GM18951 (cell line): ENCODE results near the gene MYBPH.

Experiments used
- POLR2A ChIP-seq: IDR thresholded peaks from 4 replicates; pipeline ENCODE4 v1.6.1; 2011; ENCODE audit warnings: mild to moderate bottlenecking; ENCODE audit not compliant: insufficient read length, insufficient read depth; ENCODE audit errors: extremely low read depth
- in situ Hi-C: fragments of 300-500 bp; cut with MboI; formaldehyde crosslinking; loops from one replicate; pipeline ENCODE4 v1.12.0; 2022; ENCODE audit warnings: low sequenced_read_pairs, mixed read lengths, inconsistent platforms; ENCODE audit not compliant: unreplicated experiment

Gene MYBPH

GRCh38 chr1:203210350-203210749 is 34.7 kb upstream of the MYBPH start:
- no peak for TF ChIP-seq POLR2A

DNA sequence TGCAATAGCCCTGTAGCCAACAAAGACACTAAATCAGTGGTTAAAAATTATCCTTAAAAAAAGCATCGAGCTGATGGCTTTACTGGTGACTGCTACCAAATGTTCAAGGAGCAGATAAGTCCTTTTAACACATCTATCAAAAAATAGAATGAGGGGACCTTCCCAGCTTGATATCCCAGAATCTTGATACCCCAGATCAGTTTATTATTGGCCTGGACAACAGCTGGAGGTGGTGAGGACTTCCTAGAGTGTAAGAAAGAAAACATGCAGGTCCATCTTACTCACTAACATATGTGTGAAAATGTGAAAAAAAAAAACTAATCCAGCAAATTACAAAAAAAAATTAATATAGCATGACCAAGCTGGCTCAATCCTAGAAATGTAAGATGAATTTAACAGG is 32.6 kb upstream of the MYBPH start:
- in situ Hi-C loops = no loop called here
- TF ChIP-seq POLR2A = no peak

More at GRCh38 chr1:203210350-203210749, 34.7 kb upstream of the MYBPH start:
- in situ Hi-C loops = loop anchor here (10.0 kb wide), 1 partner anchor 176 kb away; no protein-coding TSS in a partner anchor

- in situ Hi-C loops = no loop called here
- no peak for TF ChIP-seq POLR2A
Observed at GRCh38 chr1:203207751-203208150, 32.1 kb upstream of the MYBPH start.

DNA sequence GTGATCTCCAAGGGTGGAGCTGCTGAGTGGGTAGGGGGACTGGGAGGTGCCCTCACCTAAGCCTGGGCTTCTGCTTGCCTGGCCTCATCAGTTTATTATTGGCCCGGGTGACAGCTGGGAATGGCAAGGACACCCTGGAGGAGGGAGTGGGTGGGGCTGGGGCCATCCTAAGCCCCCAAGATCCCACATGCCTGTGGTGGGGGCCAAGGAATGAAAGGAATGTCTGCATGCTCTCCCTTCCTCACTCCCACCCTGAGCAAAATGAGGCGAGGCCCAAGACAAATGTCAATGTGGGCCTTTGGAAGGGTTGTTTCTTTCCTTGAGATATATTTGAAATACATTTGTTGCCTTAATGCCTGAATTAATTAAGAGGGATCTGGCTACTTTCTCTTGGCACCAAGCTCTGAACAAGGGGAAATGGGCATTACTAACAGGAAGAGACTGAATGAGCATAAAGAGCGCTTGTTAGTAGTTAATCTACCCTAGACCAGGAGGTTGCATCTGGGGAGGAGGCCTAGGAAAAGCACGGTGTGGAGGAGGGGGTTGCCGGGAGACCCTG is 30.6 kb upstream of the MYBPH start:
- TF ChIP-seq POLR2A = no peak
- in situ Hi-C loops = no loop called here

DNA sequence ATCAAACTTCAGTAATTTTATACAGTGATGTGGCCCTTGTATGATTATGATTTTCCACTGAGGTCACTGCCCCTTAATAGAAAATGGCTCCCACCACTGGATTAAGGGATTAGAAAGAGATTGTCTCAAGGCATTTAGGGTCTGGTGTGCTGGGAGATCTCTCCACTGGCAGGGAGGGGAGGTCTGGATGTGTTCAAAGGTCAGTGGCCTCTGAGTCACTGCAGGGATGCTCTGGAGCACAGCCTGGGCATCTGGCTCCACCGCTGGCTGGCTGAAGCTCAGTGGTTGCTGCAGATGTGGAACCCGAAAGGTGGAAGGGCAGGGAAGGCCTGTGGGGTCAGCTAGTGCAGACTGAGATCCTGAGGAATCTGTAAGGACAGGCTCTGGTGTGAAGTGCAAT is 29.1 kb upstream of the MYBPH start:
- in situ Hi-C loops = no loop called here
- no peak for TF ChIP-seq POLR2A

- TF ChIP-seq POLR2A = no peak
- in situ Hi-C loops = no loop called here
Observed at GRCh38 chr1:203202431-203203245, 27.0 kb upstream of the MYBPH start.

GRCh38 chr1:203201516-203202205 is 26.0 kb upstream of the MYBPH start:
- in situ Hi-C loops = no loop called here
- TF ChIP-seq POLR2A = no peak

GRCh38 chr1:203200916-203201315 is 25.3 kb upstream of the MYBPH start:
- no peak for TF ChIP-seq POLR2A
- in situ Hi-C loops = no loop called here

GRCh38 chr1:203199816-203200571 is 24.4 kb upstream of the MYBPH start:
- in situ Hi-C loops = no loop called here
- TF ChIP-seq POLR2A = no peak

GRCh38 chr1:203199481-203199815 is 23.8 kb upstream of the MYBPH start:
- TF ChIP-seq POLR2A = no peak
- in situ Hi-C loops = no loop called here

DNA sequence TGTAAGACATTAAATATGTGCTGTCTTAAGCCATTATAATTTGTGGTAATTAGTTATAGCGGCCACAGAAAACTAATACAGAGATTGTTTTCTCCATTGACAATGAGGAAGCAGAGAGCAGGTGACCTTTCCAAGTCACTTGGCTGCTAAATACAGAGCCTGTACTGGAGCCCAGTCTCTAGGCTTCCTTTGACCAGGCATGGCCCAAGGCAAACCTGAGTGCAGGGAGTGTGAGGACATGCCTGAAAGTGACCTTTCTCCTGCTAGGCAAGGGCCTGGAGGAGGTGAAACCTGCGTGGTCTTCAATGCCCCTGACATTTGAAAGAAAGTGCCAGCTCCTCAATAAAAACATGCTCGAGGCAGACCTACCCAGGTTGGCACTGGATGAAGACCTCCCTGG is 23.4 kb upstream of the MYBPH start:
- no peak for TF ChIP-seq POLR2A
- in situ Hi-C loops = no loop called here

DNA sequence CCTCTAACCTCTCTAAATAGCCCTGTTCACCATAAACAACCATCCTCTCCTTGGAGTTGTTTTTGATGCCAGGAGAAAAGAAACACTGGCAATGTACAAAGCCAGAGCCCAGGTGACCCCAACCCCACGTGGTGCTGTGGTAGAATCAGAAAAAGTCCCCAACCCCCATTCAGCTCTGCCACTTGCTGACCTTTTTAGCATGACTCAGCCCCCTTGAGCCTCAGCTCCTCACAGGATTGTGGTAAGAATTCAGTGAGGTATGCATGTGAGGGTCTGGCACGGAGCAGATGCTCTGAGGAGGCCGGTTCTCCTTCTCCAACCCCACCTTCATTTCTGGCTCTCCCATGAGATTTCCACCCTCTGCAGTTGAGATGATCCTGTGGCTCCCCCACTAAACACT is 22.0 kb upstream of the MYBPH start:
- in situ Hi-C loops = no loop called here
- no peak for TF ChIP-seq POLR2A

DNA sequence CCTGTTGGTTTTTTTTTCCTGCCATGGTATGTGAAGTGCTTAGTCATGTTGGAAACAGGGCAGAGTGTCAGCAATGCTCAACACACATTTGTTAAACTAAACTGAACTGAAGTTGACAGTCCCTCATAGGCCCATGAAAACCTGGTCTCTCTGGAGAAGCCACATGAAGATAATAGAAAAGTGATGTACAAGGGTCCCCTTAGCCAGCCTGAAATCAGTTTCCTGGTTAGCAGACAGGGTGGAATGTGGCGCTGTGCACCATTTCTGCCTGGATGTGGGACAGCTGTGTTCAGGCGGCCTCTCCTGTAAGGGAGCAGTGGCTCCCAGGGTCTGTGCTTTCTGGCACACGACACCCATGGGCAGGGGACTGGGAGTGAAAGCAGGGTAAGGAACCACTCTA is 20.7 kb upstream of the MYBPH start:
- in situ Hi-C loops = no loop called here

GRCh38 chr1:203190949-203191348 is 15.3 kb upstream of the MYBPH start:
- TF ChIP-seq POLR2A = no peak
- in situ Hi-C loops = no loop called here

More for the DNA sequence above, 20.7 kb upstream of the MYBPH start:
- TF ChIP-seq POLR2A = no peak

DNA sequence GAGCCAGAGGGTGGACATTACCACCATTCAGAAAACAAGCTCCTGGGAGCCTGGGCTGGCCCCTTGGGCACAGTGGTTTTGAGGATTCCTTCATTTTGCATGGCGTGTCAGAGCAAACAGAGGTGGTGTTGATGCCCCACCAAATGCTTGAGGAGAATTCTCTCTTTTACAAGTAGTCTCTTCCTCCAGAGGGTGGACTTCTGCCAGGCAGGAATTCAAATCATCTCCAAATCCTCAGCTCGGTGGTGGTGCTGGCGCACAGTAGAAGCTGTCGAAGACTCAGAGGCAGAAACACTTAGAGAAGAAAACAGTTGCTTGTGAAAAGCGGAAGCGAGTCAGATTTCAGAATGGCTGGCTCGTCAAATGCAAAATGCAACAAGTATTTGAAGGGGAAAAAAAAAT is 14.3 kb upstream of the MYBPH start:
- in situ Hi-C loops = no loop called here
- TF ChIP-seq POLR2A = no peak
